HEK293 (cell line): ENCODE measurements around the gene ARID3A.

Experiments used
- CTCF ChIA-PET: fragments of 350-600 bp; formaldehyde crosslinking; extraction: SDS; loops from one replicate; lab custom pipeline; 2021; ENCODE audit warnings: antibody characterized with exemption; lab: Yijun Ruan, JAX
- POLR2A ChIA-PET: fragments of 300-600 bp; formaldehyde crosslinking; extraction: SDS; loops from one replicate; lab custom pipeline; 2020; ENCODE audit warnings: antibody characterized with exemption, inconsistent platforms; lab: Yijun Ruan, JAX
- H3K27ac ChIP-seq: fragments of 200-500 bp; sonication (Bioruptor generic); 2 replicates; pipeline ENCODE4 v1.5.1; 2014; ENCODE audit warnings: low read depth, low read length, control low read depth, inconsistent platforms; ENCODE audit errors: extremely low read depth
- H3K36me3 ChIP-seq, 2 experiments: fragments of 200-500 bp in 1 of 2; sonication (Bioruptor generic) in 1 of 2; 1 replicate in 1 of 2; 2 replicates in 1 of 2; pipeline ENCODE4 v1.5.1; 2014 to 2017; ENCODE audit warnings: inconsistent platforms in 2 of 2, low read length in 2 of 2; ENCODE audit not compliant: control insufficient read depth in 2 of 2, insufficient read depth in 1 of 2
- H3K4me1 ChIP-seq: fragments of 200-500 bp; sonication (Bioruptor generic); 2 replicates; pipeline ENCODE4 v1.5.1; 2014; ENCODE audit warnings: mild to moderate bottlenecking, low read length, inconsistent platforms; ENCODE audit not compliant: control insufficient read depth, insufficient read depth
- H3K4me3 ChIP-seq: 2 replicates; pipeline ENCODE4 v1.5.1; 2011; ENCODE audit warnings: low read depth, mild to moderate bottlenecking, control low read depth, low read length, moderate library complexity
- H3K9me3 ChIP-seq: fragments of 200-500 bp; sonication (Bioruptor generic); 2 replicates; pipeline ENCODE4 v1.5.1; 2014; ENCODE audit warnings: low read depth, low read length, inconsistent platforms; ENCODE audit not compliant: control insufficient read depth, insufficient read depth
- GLIS1 ChIP-seq: fragments of 450-650 bp; formaldehyde crosslinking; IDR thresholded peaks from 2 replicates; pipeline ENCODE4 v1.5.1; 2016; ENCODE audit warnings: missing biosample characterization, missing genetic modification characterization
- GLIS2 ChIP-seq: fragments of 450-650 bp; formaldehyde crosslinking; IDR thresholded peaks from 2 replicates; pipeline ENCODE4 v1.5.1; 2016; ENCODE audit warnings: missing biosample characterization, missing genetic modification characterization
- KLF16 ChIP-seq: fragments of 450-650 bp; formaldehyde crosslinking; IDR thresholded peaks from 2 replicates; pipeline ENCODE4 v1.5.1; 2017; ENCODE audit warnings: missing biosample characterization, missing genetic modification characterization
- SETDB1 ChIP-seq: IDR thresholded peaks from one replicate; pipeline ENCODE4 v1.6.1; 2017; ENCODE audit warnings: mild to moderate bottlenecking, low read length, moderate library complexity, mixed read lengths; ENCODE audit not compliant: insufficient read length
- SP2 ChIP-seq: fragments of 450-650 bp; formaldehyde crosslinking; IDR thresholded peaks from 2 replicates; pipeline ENCODE4 v1.5.1; 2016; ENCODE audit warnings: missing biosample characterization, missing genetic modification characterization
- SP3 ChIP-seq: fragments of 450-650 bp; formaldehyde crosslinking; IDR thresholded peaks from 2 replicates; pipeline ENCODE4 v1.5.1; 2016; ENCODE audit warnings: missing biosample characterization, missing genetic modification characterization
- ZBTB21 ChIP-seq: fragments of 450-650 bp; formaldehyde crosslinking; IDR thresholded peaks from 2 replicates; pipeline ENCODE4 v1.5.1; 2017; ENCODE audit warnings: missing biosample characterization, missing genetic modification characterization
- ZFP69B ChIP-seq: fragments of 450-650 bp; formaldehyde crosslinking; IDR thresholded peaks from 2 replicates; pipeline ENCODE4 v1.5.1; 2016; ENCODE audit warnings: missing biosample characterization, missing genetic modification characterization
- ZIC2 ChIP-seq: fragments of 450-650 bp; formaldehyde crosslinking; IDR thresholded peaks from 2 replicates; pipeline ENCODE4 v1.5.1; 2016; ENCODE audit warnings: missing biosample characterization, missing genetic modification characterization
- ZNF138 ChIP-seq: fragments of 450-650 bp; formaldehyde crosslinking; IDR thresholded peaks from 2 replicates; pipeline ENCODE4 v1.5.1; 2016; ENCODE audit warnings: missing biosample characterization, missing genetic modification characterization, borderline replicate concordance
- ZNF184 ChIP-seq: fragments of 450-650 bp; IDR thresholded peaks from 2 replicates; pipeline ENCODE4 v1.5.1; 2018; ENCODE audit warnings: missing biosample characterization, mild to moderate bottlenecking, missing genetic modification characterization
- ZNF202 ChIP-seq: fragments of 450-650 bp; formaldehyde crosslinking; IDR thresholded peaks from 2 replicates; pipeline ENCODE4 v1.5.1; 2016; ENCODE audit warnings: missing biosample characterization, missing genetic modification characterization, borderline replicate concordance
- ZNF24 ChIP-seq: fragments of 450-650 bp; formaldehyde crosslinking; IDR thresholded peaks from 2 replicates; pipeline ENCODE4 v1.5.1; 2016; ENCODE audit warnings: missing biosample characterization, missing genetic modification characterization
- ZNF274 ChIP-seq, 2 experiments: fragments of 200-500 bp in 1 of 2; fragments of 450-650 bp in 1 of 2; sonication (Bioruptor generic) in 1 of 2; formaldehyde crosslinking in 1 of 2; IDR thresholded peaks; 2 replicates each; pipeline versions ENCODE4 v1.5.1 to v1.6.1; 2014 to 2016; ENCODE audit warnings: borderline replicate concordance in 1 of 2, inconsistent platforms in 1 of 2, low read length in 1 of 2, missing biosample characterization in 1 of 2, missing genetic modification characterization in 1 of 2
- ZNF600 ChIP-seq: fragments of 450-650 bp; formaldehyde crosslinking; IDR thresholded peaks from 2 replicates; pipeline ENCODE4 v1.5.1; 2016; ENCODE audit warnings: missing biosample characterization, missing genetic modification characterization
- ZNF768 ChIP-seq: fragments of 450-650 bp; formaldehyde crosslinking; IDR thresholded peaks from 2 replicates; pipeline ENCODE4 v1.5.1; 2018; ENCODE audit warnings: missing biosample characterization, mild to moderate bottlenecking, missing genetic modification characterization
- ZXDB ChIP-seq: fragments of 450-650 bp; formaldehyde crosslinking; IDR thresholded peaks from 2 replicates; pipeline ENCODE4 v1.5.1; 2016; ENCODE audit warnings: missing biosample characterization, missing genetic modification characterization
- TF ChIP-seq, protein P1 (sequence below): fragments of 450-650 bp; formaldehyde crosslinking; optimal IDR thresholded peaks from 2 replicates; pipeline ENCODE3; 2016; ENCODE audit warnings: missing biosample characterization, mild to moderate bottlenecking, missing genetic modification characterization
- TF ChIP-seq, protein P2 (sequence below): fragments of 450-650 bp; formaldehyde crosslinking; IDR thresholded peaks from 2 replicates; pipeline ENCODE4 v1.5.1; 2017; ENCODE audit warnings: missing biosample characterization, missing genetic modification characterization
- TF ChIP-seq, protein P3 (sequence below): fragments of 450-650 bp; formaldehyde crosslinking; IDR thresholded peaks from 2 replicates; pipeline ENCODE4 v1.5.1; 2016; ENCODE audit warnings: missing biosample characterization, missing genetic modification characterization
- TF ChIP-seq, protein P4 (sequence below): fragments of 450-650 bp; formaldehyde crosslinking; IDR thresholded peaks from 2 replicates; pipeline ENCODE4 v1.5.1; 2016; ENCODE audit warnings: missing biosample characterization, missing genetic modification characterization
- TF ChIP-seq, protein P5 (sequence below): fragments of 450-650 bp; formaldehyde crosslinking; IDR thresholded peaks from 2 replicates; pipeline ENCODE4 v1.5.1; 2016; ENCODE audit warnings: missing biosample characterization, missing genetic modification characterization
- TF ChIP-seq, protein P6 (sequence below): fragments of 450-650 bp; formaldehyde crosslinking; IDR thresholded peaks from 2 replicates; pipeline ENCODE4; 2016; ENCODE audit warnings: missing biosample characterization, missing genetic modification characterization
- TF ChIP-seq, protein P7 (sequence below): fragments of 450-650 bp; formaldehyde crosslinking; IDR thresholded peaks from 2 replicates; pipeline ENCODE4 v1.5.1; 2016; ENCODE audit warnings: missing biosample characterization, missing genetic modification characterization

ARID3A gene

DNA sequence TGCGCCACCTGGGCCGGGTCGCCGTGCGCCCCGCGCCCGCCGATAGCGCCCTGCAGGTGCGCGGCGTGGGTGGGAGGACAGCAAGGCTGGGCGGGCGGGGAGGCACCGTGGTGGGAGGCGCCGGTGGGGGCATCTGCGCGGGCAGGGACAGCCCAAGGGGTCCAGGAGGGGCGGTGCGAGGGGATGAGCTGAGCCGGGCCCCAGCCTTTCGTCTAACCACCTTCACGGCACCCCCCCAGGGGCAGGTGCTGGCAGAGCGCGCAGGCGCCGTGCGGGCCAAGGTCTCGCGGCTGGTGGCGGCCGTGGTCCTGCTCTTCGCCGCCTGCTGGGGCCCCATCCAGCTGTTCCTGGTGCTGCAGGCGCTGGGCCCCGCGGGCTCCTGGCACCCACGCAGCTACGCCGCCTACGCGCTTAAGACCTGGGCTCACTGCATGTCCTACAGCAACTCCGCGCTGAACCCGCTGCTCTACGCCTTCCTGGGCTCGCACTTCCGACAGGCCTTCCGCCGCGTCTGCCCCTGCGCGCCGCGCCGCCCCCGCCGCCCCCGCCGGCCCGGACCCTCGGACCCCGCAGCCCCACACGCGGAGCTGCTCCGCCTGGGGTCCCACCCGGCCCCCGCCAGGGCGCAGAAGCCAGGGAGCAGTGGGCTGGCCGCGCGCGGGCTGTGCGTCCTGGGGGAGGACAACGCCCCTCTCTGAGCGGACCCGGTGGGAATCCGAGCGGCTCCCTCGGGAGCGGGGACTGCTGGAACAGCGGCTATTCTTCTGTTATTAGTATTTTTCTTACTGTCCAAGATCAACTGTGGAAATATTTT, 5.6 kb upstream of the ARID3A start (continued):
- TF ChIP-seq, protein P1, sequence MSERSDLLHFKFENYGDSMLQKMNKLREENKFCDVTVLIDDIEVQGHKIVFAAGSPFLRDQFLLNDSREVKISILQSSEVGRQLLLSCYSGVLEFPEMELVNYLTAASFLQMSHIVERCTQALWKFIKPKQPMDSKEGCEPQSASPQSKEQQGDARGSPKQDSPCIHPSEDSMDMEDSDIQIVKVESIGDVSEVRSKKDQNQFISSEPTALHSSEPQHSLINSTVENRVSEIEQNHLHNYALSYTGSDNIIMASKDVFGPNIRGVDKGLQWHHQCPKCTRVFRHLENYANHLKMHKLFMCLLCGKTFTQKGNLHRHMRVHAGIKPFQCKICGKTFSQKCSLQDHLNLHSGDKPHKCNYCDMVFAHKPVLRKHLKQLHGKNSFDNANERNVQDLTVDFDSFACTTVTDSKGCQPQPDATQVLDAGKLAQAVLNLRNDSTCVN (tag by site-specific recombination): peak; percentile 53
- TF ChIP-seq SP3 (peak; percentile 49), ZNF138 (tag by site-specific recombination) (no peak), GLIS1 (tag by site-specific recombination) (peak; percentile 91), KLF16 (tag by site-specific recombination) (0 out of 2 replicates have a peak, but pooled peaks have one; percentile 33), SP2 (tag by site-specific recombination) (peak; percentile 56), ZFP69B (tag by site-specific recombination) (peak; percentile 84), ZNF24 (tag by site-specific recombination) (no peak), ZIC2 (tag by site-specific recombination) (peak; percentile 74), GLIS2 (peak; percentile 54; the same call in 1 of the 2 replicates), ZNF768 (tag by site-specific recombination) (0 out of 2 replicates have a peak, but pooled peaks have one; percentile 17), ZNF600 (tag by site-specific recombination) (peak; percentile 76), ZNF202 (tag by site-specific recombination) (no peak)
- TF ChIP-seq, protein P2, sequence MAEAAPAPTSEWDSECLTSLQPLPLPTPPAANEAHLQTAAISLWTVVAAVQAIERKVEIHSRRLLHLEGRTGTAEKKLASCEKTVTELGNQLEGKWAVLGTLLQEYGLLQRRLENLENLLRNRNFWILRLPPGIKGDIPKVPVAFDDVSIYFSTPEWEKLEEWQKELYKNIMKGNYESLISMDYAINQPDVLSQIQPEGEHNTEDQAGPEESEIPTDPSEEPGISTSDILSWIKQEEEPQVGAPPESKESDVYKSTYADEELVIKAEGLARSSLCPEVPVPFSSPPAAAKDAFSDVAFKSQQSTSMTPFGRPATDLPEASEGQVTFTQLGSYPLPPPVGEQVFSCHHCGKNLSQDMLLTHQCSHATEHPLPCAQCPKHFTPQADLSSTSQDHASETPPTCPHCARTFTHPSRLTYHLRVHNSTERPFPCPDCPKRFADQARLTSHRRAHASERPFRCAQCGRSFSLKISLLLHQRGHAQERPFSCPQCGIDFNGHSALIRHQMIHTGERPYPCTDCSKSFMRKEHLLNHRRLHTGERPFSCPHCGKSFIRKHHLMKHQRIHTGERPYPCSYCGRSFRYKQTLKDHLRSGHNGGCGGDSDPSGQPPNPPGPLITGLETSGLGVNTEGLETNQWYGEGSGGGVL (tag by site-specific recombination): peak; percentile 75
- TF ChIP-seq, protein P3, sequence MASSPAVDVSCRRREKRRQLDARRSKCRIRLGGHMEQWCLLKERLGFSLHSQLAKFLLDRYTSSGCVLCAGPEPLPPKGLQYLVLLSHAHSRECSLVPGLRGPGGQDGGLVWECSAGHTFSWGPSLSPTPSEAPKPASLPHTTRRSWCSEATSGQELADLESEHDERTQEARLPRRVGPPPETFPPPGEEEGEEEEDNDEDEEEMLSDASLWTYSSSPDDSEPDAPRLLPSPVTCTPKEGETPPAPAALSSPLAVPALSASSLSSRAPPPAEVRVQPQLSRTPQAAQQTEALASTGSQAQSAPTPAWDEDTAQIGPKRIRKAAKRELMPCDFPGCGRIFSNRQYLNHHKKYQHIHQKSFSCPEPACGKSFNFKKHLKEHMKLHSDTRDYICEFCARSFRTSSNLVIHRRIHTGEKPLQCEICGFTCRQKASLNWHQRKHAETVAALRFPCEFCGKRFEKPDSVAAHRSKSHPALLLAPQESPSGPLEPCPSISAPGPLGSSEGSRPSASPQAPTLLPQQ (tag by site-specific recombination): peak; percentile 81
- TF ChIP-seq, all 188 proteins: peak for 22

DNA sequence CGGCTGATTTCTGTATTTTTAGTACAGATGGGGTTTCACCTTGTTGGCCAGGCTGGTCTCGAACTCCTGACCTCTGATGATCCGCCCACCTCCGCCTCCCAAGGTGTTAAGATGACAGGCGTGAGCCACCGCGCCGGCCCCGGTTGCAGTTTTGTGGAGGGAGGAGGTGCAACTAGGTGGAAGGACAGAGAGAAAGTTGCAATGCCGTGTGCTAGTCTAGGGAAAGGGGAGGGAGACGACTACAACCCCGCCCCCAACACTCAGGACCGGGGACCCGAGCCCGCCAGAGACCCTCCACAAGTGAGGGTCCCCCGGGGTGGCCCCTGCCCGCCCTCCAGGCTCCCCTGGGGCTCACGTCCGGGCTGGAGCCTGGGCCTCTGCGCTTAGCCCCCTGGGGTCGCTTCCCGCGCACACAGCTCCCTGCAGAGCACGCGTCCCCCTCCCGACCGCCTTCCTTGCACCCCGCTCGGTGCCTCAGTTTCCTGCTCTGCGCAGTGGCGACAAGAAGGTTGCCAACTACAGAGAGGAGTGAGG, 1.2 kb upstream of the ARID3A start:
- no peaks in the 10 kb centered on the region for H3K9me3 ChIP-seq
- no peaks in the 10 kb centered on the region; the same call in 1 of the 2 replicates for H3K4me1 ChIP-seq
- peaks cover 0 to 8% of the 10 kb centered on the region in 2 experiments; a peak in 1 of 3 replicates for H3K36me3 ChIP-seq
- H3K4me3 ChIP-seq: peak overlapping the region; percentile 83; the same call in 1 of the 2 replicates
- H3K27ac ChIP-seq: peak overlapping the region; percentile 72; the same call in 1 of the 2 replicates
- CTCF ChIA-PET: interaction anchor here (1.2 to 5.8 kb wide), 5 partner anchors 46 to 155 kb away, joined by 3 to 116 read pairs (median 13); partner anchors contain the start of gene WDR18
- POLR2A ChIA-PET: interaction anchor here (0.6 to 0.8 kb wide), 2 partner anchors 27 to 60 kb away, joined by 3 read pairs; partner anchors contain the start of gene WDR18
- TF ChIP-seq, protein P4, sequence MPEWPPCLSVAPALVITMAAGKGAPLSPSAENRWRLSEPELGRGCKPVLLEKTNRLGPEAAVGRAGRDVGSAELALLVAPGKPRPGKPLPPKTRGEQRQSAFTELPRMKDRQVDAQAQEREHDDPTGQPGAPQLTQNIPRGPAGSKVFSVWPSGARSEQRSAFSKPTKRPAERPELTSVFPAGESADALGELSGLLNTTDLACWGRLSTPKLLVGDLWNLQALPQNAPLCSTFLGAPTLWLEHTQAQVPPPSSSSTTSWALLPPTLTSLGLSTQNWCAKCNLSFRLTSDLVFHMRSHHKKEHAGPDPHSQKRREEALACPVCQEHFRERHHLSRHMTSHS (tag by site-specific recombination): no peak
- TF ChIP-seq, protein P5, sequence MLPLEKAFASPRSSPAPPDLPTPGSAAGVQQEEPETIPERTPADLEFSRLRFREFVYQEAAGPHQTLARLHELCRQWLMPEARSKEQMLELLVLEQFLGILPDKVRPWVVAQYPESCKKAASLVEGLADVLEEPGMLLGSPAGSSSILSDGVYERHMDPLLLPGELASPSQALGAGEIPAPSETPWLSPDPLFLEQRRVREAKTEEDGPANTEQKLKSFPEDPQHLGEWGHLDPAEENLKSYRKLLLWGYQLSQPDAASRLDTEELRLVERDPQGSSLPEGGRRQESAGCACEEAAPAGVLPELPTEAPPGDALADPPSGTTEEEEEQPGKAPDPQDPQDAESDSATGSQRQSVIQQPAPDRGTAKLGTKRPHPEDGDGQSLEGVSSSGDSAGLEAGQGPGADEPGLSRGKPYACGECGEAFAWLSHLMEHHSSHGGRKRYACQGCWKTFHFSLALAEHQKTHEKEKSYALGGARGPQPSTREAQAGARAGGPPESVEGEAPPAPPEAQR (tag by site-specific recombination): no peak
- TF ChIP-seq, protein P6, sequence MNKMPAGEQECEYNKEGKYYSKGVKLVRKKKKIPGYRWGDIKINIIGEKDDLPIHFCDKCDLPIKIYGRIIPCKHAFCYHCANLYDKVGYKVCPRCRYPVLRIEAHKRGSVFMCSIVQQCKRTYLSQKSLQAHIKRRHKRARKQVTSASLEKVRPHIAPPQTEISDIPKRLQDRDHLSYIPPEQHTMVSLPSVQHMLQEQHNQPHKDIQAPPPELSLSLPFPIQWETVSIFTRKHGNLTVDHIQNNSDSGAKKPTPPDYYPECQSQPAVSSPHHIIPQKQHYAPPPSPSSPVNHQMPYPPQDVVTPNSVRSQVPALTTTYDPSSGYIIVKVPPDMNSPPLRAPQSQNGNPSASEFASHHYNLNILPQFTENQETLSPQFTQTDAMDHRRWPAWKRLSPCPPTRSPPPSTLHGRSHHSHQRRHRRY (tag by site-specific recombination): no peak
- TF ChIP-seq ZNF184 (tag by site-specific recombination) (no peak), ZNF274 (IDR thresholded peaks at IDR 0.05; ENCODE audit: low read length) (no peak), ZNF274 (tag by site-specific recombination; IDR thresholded peaks at IDR 0.05; ENCODE audit: borderline replicate concordance) (no peak), SETDB1 (no peak), ZIC2 (tag by site-specific recombination) (peak; percentile 40; the same call in 1 of the 2 replicates), ZXDB (tag by site-specific recombination) (no peak), SP2 (tag by site-specific recombination) (peak; percentile 21; the same call in 1 of the 2 replicates), ZBTB21 (tag by site-specific recombination) (no peak)
- TF ChIP-seq, protein P7, sequence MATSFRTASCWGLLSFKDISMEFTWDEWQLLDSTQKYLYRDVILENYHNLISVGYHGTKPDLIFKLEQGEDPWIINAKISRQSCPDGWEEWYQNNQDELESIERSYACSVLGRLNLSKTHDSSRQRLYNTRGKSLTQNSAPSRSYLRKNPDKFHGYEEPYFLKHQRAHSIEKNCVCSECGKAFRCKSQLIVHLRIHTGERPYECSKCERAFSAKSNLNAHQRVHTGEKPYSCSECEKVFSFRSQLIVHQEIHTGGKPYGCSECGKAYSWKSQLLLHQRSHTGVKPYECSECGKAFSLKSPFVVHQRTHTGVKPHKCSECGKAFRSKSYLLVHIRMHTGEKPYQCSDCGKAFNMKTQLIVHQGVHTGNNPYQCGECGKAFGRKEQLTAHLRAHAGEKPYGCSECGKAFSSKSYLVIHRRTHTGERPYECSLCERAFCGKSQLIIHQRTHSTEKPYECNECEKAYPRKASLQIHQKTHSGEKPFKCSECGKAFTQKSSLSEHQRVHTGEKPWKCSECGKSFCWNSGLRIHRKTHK: no peak
